Right lung (tissue), 5 donors: ENCODE data around the gene LRP1. TPM values are rescaled to one million over a fixed set of nuclear protein-coding genes. Genes with fewer than 3 reads are reported as not detected.

Experiments
- DNase-seq, 2 donors: peaks; one replicate each; pipeline ENCODE4 v3.0.0-alpha.2; 2013
- polyA plus RNA-seq, 5 donors: library from polyadenylated mRNA; unstranded; fragments of 120-200 nt; gene quantifications; one replicate each; pipeline versions ENCODE4 v1.2.1 to v1.2.3, GENCODE V29; 2013; ENCODE audit warnings: inconsistent platforms in 1 of 5, low replicate concordance in 1 of 5; ENCODE audit not compliant: insufficient read length in 5 of 5, insufficient read depth in 1 of 5

Gene LRP1
- polyA plus RNA-seq, 5 donors: 83.7 to 168 (median 101) TPM

GRCh38 chr12:57093415-57094207 is 34.7 kb upstream of the LRP1 start:
- peak; percentile 43 to 48 for DNase-seq

- no peak for DNase-seq
These were observed 33.8 kb upstream of the LRP1 start for GRCh38 chr12:57094208-57095160.

GRCh38 chr12:57095440-57095839 is 32.8 kb upstream of the LRP1 start:
- no peak for DNase-seq

DNA sequence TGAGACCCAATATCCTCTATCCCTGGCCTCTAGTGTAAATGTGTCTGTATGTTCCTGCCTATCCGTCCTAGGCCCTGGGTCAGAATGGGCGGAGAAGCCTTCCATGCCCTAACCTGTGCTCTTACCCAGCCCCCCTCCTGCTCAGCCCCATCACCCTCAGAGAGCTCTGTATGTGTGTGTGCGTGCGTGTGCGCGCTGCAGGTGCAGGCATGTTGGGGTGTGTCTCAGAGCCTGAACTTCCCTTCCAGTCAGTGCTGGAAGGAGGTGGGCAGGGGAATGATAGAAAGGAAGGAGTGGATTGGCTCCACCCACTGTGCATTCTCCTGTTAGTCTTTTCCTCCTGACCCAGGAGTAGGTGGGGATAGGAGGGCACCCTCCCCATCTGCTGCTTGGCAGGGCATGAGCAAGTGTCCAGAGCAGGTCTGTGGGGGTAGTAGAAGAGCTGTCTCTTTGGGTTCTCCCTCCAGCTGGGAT is 32.1 kb upstream of the LRP1 start:
- no peak for DNase-seq

- DNase-seq: no peak
These were observed 31.3 kb upstream of the LRP1 start for GRCh38 chr12:57096748-57097553.

DNA sequence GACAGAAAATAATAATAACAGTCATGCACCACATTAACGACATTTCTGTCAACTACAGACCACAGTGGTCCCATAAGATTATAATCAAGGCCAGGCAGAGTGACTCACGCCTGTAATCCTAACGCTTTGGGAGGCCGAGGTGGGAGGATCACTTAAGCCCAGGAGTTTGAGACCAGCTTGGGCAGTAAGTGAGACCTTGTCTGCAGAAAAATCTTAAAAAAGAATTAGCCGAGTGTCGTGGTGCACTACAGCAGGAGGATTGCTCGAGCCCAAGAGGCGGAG is 30.8 kb upstream of the LRP1 start:
- no peak for DNase-seq

- no peak for DNase-seq
These were observed 29.7 kb upstream of the LRP1 start for GRCh38 chr12:57098546-57098945.

GRCh38 chr12:57099047-57099714 is 29.1 kb upstream of the LRP1 start:
- DNase-seq: no peak

GRCh38 chr12:57099766-57100165 is 28.5 kb upstream of the LRP1 start:
- DNase-seq: no peak

DNA sequence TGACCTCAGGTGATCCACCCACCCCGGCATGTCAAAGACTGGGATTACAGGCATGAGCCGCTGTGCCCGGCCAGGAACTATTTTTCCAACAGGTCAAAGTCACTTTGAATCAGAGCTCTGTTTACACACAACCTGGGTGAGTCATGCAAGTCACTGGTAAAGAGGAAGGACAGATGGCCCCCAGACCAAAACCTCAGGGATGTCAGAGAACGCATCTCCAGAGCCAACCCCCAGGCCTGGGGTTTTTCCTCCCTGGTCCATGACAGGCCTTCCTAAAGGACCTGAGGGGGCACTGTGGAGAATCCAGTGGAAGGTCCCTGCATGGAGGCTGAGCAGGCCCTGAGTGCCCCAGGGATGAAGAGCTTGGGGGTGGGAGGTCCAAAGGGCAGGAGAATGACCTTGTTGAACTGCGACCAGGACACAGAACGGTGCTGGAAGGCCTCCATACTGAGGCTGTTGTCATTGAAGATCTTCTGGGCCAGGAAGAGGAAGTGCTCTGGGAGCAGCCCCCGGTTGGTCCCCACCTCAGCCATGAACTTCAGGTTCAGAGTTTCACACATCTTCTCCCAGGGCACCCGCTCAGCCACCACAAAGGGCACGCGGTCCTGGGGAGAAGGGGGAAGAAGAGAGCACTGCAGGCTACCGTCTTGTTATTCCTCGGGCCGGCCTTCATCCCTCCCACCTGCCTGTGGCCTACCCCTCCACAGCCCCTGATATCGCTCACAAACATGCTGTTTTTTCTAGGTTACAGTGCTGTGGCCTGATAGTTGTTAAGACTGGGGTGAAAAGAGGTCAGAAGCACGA is 26.2 kb upstream of the LRP1 start:
- no peak for DNase-seq

DNA sequence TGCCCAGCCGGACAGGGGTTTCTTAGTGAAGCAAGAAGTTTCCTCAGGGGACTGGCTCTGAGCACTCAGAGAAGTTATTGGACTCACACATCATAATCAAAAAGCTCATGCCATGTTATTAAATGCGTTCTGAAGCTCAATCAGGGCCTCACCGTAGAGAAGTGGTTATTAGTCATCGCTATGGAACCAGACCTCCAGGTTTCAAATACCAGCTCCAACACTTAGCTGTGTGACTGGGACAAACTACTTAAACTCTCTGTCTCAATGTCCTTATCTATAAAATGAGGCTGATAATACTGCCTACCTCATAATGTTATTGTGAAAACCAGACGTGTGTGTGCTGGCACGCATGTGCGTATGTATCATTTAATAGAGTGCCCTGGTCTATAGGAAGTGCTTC is 24.4 kb upstream of the LRP1 start:
- DNase-seq: no peak

GRCh38 chr12:57104292-57104910 is 23.9 kb upstream of the LRP1 start:
- DNase-seq: no peak

- no peak for DNase-seq
These were observed 23.1 kb upstream of the LRP1 start for GRCh38 chr12:57105011-57105753.

GRCh38 chr12:57106021-57106708 is 22.1 kb upstream of the LRP1 start:
- no peak for DNase-seq

GRCh38 chr12:57107456-57108155 is 20.7 kb upstream of the LRP1 start:
- DNase-seq: no peak

DNA sequence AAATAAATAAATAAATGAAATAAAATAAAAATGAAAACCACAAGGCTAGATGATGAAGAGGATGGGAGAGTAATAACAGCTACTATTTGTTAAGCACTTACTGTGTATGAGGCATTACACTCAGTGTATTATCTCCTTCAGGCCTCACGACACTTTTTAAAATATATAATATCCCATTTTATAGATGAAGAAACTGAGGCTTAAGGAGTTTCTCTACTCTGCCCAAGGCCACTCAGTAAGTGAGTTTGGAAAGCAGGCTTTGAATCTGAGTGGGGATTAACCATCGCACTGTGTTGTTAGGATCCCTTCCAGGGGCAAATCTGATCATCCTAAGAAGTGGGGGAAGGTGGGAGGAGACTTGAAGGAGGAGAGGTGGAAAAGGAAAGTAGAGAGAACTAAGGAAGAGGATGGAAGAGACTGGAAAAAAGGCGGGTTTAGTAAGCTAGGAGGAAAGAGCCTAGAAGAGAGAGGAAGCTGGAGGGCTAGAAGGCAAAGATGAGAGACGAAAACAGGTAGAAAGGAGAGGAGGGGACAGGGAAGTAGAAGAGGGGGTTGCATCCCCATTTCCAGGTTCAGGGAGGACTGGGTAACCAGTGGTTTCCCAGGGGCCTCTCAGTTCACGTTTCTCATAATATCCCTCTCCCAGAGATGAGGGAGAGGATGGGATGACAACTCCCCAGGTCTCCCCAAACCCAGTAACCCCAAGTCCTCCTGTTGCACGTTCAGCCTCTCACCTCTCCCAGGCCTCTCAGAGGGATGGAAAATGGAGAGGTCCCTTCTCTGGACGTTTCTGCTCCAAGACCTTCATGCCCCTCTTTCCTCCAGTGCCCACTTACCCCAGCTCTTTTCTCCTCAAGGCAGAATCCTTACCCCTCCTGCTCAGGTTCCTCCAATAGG is 18.8 kb upstream of the LRP1 start:
- DNase-seq: no peak
